Psoas muscle (tissue), 8 donors: ENCODE measurements around the gene MRPL45. TPM values are rescaled to one million over a fixed set of nuclear protein-coding genes. Genes with fewer than 3 reads are reported as not detected.

Experiments used
- ATAC-seq, 4 donors: fragments of 200-7000 bp; cut with Tn5 transposase; one replicate each; pipeline ENCODE4 v1.9.1; 2020; ENCODE audit warnings: moderate library complexity in 3 of 4, mild to moderate bottlenecking in 2 of 4
- DNase-seq, 2 donors: peaks; one replicate each; pipeline ENCODE4 v3.0.0-alpha.2; 2020
- H3K27ac ChIP-seq: fragments of 200-600 bp; one replicate; pipeline ENCODE4 v1.8.0; 2022
- H3K27me3 ChIP-seq, 3 donors: fragments of 200-600 bp in 1 of 3; one replicate each; pipeline versions ENCODE4 v1.6.1 to v1.8.0; 2013 to 2022; ENCODE audit warnings: low read length in 2 of 3, mild to moderate bottlenecking in 2 of 3, moderate library complexity in 1 of 3; ENCODE audit not compliant: insufficient read depth in 3 of 3
- H3K36me3 ChIP-seq, 2 donors: fragments of 200-600 bp in 1 of 2; one replicate each; pipeline versions ENCODE4 v1.6.1 to v1.8.0; 2013 to 2022; ENCODE audit warnings: low read depth in 1 of 2, mild to moderate bottlenecking in 1 of 2, moderate library complexity in 1 of 2; ENCODE audit not compliant: insufficient read depth in 1 of 2
- H3K4me1 ChIP-seq: fragments of 200-600 bp; one replicate; pipeline ENCODE4 v1.8.0; 2022
- H3K4me3 ChIP-seq: fragments of 200-600 bp; one replicate; pipeline ENCODE4 v1.8.0; 2022; ENCODE audit warnings: mild to moderate bottlenecking
- H3K9me3 ChIP-seq: fragments of 200-600 bp; one replicate; pipeline ENCODE4 v1.8.0; 2022
- CTCF ChIP-seq: fragments of 200-600 bp; IDR thresholded peaks from one replicate; pipeline ENCODE4 v1.8.0; 2022; ENCODE audit warnings: antibody characterized with exemption
- WGBS, 3 donors: extraction: QIAGEN DNeasy Blood & Tissue Kit; methylation state at CpG; one replicate each; pipeline versions ENCODE4 v1.1.6 to v1.1.7; 2013; 5-methylcytosine and 5-hydroxymethylcytosine counted together
- intact Hi-C, 2 donors: fragments of 100-400 bp; cut with DNase I; formaldehyde crosslinking; loops; one replicate each; pipeline versions ENCODE4 v1.11.0 to v1.14.2; 2022
- polyA plus RNA-seq, 3 donors: library from polyadenylated mRNA; stranded (reverse); fragments of 200-250 nt; gene quantifications; one replicate each; pipeline ENCODE4 v1.2.3, GENCODE V29; 2013
- total RNA-seq, 4 donors: library from RNA; stranded (reverse); fragmentation: NEBNext Ultra II Directional in 2 of 4; extraction: Animal tissue kit (Norgen Biotek cat#: 25700) in 2 of 4; gene quantifications; one replicate each; pipeline versions ENCODE4 v1.2.1 to v1.2.4, GENCODE V29; 2021 to 2023
- donor health status: healthy with polysubstance abuse.
- donor health status: DM: no; HTN: no; CAD: no; lungs with moderate emphysema.
- donor health status: Bipolar disorder and iron deficiency.
- donor health status: healthy.
- donor health status: DM: yes; HTN: yes; CAD: no.
- donor health status: DM: no; HTN: no; CAD: no.
- donor health status: DM: no; HTN: no; CAD: no.
- donor health status: DM: yes; HTN: yes; CAD: no.

Gene MRPL45
- total and polyA plus RNA-seq, 7 donors, result 36.0 to 132 (median 54.6) TPM

DNA sequence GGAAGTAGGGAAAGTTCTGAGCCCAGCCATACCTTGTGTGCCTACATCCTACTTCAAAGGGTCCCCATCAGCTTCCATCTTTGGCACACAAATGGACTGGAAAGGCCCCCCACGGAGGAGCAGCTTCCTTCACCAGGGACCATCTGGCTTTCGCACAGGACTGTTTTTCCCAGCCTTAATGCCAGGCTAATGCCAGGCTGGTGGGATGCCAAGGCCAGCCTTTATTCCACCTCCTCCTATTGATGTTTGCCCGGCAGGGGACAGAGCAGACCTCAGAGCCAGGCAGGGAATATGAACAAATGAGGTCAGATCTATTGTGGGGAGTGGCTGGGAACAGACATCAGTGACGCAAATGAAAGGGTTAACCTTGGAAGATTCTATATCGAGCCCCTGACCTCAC is 41.1 kb downstream of the MRPL45 start:
- DNase-seq (no peak), ATAC-seq (peak in 1 of 4 donors; percentile 37)
- WGBS, 3 donors, result 42 to 49% (median 49%) methylated on average over 5 of the region's 5 CpGs
- Histone ChIP-seq H3K27ac (no peak overlapping the region), H3K4me3 (no peak overlapping the region), H3K4me1 (no peaks in the 10 kb centered on the region), H3K36me3 (no peaks in the 10 kb centered on the region), H3K9me3 (no peaks in the 10 kb centered on the region), H3K27me3 (no peaks in the 10 kb centered on the region)
- TF ChIP-seq CTCF, result no peak
- intact Hi-C loops, result no loop called here

- intact Hi-C loops, result no loop called here
- Histone ChIP-seq H3K27me3 (no peaks in the 10 kb centered on the region), H3K27ac (no peak overlapping the region), H3K4me3 (no peak overlapping the region), H3K4me1 (no peaks in the 10 kb centered on the region), H3K9me3 (no peaks in the 10 kb centered on the region), H3K36me3 (no peaks in the 10 kb centered on the region)
- no peak for TF ChIP-seq CTCF
- DNase-seq (no peak), ATAC-seq (no peak)
- 91 to 97% (median 96%) methylated on average over 4 of the region's 4 CpGs for WGBS, 3 donors
These were observed 41.6 kb downstream of the MRPL45 start for GRCh38 chr17:38338535-38338934.

DNA sequence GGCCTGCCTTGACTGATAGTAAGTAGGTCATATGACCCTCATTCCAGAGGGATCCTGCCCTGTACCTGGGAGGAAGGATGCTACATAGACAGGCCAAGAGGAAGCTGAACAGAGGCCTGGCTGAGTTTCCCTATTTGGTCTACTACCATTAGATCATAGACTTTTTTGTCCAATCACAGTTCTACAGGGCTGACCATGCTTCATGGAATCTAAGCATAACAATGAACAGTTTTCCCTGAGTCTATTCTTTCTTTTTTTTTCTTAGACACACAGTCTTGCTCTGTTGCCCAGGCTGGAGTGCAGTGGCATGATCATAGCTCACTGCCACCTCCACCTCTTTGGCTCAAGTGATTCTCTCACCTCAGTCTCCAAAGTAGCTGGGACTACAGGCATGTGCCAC is 42.9 kb downstream of the MRPL45 start:
- DNase-seq, result no peak

GRCh38 chr17:38341035-38341721 is 44.2 kb downstream of the MRPL45 start:
- peak; percentile 45 to 60 for DNase-seq
- no peaks in the 10 kb centered on the region for H3K36me3 ChIP-seq
- no peaks in the 10 kb centered on the region for H3K4me1 ChIP-seq
- no peak overlapping the region for H3K27ac ChIP-seq
- peak in 1 of 4 donors; percentile 55 for ATAC-seq
- H3K9me3 ChIP-seq, result no peaks in the 10 kb centered on the region
- WGBS, 3 donors, result 63 to 67% (median 67%) methylated on average over 5 of the region's 5 CpGs
- no peak for TF ChIP-seq CTCF
- H3K4me3 ChIP-seq, result no peak overlapping the region
- no peaks in the 10 kb centered on the region for H3K27me3 ChIP-seq
- intact Hi-C loops, result no loop called here

More for the DNA sequence above, 42.9 kb downstream of the MRPL45 start:
- ATAC-seq, result no peak
- Histone ChIP-seq H3K27me3 (no peaks in the 10 kb centered on the region), H3K36me3 (no peaks in the 10 kb centered on the region), H3K4me1 (no peaks in the 10 kb centered on the region), H3K27ac (no peak overlapping the region), H3K4me3 (no peak overlapping the region), H3K9me3 (no peaks in the 10 kb centered on the region)
- TF ChIP-seq CTCF, result no peak
- intact Hi-C loops, result no loop called here
